Measurements from ENCODE around the gene MTARC2. TPM values are rescaled to one million over a fixed set of nuclear protein-coding genes. Genes with fewer than 3 reads are reported as not detected.

MTARC2 gene
- total RNA-seq, 1 donor from 2014 or later: 56.6 TPM

DNA sequence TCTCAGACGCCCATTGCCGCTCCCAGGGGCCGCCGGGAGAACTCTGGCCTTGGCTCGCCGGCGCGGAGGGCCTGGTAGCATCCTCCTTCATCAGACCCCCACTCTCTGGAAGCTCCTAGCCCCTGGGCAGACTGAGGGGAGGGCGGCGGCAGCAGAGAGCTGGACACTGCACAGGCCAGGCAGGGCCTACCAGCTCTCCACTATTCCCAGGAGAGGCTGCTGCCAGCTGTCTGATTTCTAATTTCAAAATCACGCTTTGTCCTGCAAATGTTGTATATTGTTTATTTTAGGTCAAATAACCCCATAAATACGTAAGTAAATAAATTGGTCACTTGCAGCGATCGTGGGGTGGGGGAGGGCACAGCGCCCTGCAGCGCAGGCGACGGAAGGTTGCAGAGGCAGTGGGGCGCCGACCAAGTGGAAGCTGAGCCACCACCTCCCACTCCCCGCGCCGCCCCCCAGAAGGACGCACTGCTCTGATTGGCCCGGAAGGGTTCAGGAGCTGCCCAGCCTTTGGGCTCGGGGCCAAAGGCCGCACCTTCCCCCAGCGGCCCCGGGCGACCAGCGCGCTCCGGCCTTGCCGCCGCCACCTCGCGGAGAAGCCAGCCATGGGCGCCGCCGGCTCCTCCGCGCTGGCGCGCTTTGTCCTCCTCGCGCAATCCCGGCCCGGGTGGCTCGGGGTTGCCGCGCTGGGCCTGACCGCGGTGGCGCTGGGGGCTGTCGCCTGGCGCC, 38.4 kb downstream of the MTARC2 start, which contains the start of gene MTARC1:
TSS of gene MTARC1 (plus strand) at position 577 of the 732 bp plus-strand sequence. CDS start at position 609, 32 bp downstream.
- no peaks in the 10 kb centered on the region for H3K27me3 ChIP-seq (ENCODE audit: low read depth)
- peaks cover 46% of the 10 kb centered on the region for H3K4me1 ChIP-seq
- peak; percentile 12 for TF ChIP-seq CTCF (IDR thresholded peaks at IDR 0.05)
- intact Hi-C loops (cut with DNase I): no loop called here
- ATAC-seq (peak; percentile 78 to 83), DNase-seq (peak; percentile 82)
- peak within 1 kb of the TSS; percentile 78 for H3K27ac ChIP-seq
- peaks cover 29% of the 10 kb centered on the region for H3K36me3 ChIP-seq
- no peaks in the 10 kb centered on the region for H3K9me3 ChIP-seq
- peak within 1 kb of the TSS; percentile 61 for H3K4me3 ChIP-seq

DNA sequence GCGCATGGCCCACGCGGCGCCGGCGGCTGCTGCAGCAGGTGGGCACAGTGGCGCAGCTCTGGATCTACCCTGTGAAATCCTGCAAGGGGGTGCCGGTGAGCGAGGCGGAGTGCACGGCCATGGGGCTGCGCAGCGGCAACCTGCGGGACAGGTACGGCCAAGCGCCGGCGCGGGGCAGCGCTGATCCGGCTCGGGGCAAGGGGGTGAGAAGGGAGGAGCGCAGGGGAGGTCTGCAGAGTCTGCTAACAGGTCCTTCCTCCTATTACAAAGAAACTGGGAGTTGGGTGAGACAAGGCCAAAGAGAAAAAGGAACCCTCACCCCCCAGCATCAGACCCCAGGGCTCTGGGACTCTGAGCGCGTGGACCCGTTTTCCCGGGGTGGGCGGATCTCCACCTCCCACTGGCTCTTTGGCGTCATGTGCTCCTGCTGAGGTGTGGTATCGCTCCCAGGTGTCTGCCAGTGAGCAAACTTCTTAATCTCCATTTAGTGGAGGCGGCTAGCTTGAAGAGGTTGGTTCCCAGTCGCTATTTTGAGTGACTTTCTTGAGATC, 39.0 kb downstream of the MTARC2 start:
- H3K4me3 ChIP-seq: peak overlapping the region; percentile 61
- ATAC-seq (peak; percentile 86 to 88), DNase-seq (peak; percentile 73)
- intact Hi-C loops (cut with DNase I): no loop called here
- no peak for TF ChIP-seq CTCF (IDR thresholded peaks at IDR 0.05)
- peaks cover 23% of the 10 kb centered on the region for H3K36me3 ChIP-seq
- H3K27me3 ChIP-seq (ENCODE audit: low read depth): no peaks in the 10 kb centered on the region
- H3K4me1 ChIP-seq: peaks cover 53% of the 10 kb centered on the region
- no peaks in the 10 kb centered on the region for H3K9me3 ChIP-seq
- peak overlapping the region; percentile 78 for H3K27ac ChIP-seq

DNA sequence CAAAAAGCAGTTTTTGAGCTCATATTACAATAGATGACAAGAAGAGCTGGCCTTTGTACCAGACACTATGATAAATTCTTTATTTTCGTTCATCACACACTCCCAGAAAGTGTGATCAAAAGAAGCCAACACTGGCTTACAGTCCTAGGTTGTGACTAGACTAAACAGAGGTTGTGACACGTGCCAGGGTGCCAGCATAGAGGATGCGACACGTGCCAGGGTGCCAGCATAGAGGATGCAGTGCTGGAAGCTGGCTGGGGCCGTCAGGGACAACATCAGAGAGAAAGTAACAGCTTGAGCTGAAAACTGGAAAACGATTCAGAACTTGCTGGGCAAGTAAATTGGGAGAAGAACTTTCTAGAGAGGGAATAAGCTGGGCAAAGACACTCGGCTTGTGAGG, 40.8 kb downstream of the MTARC2 start:
- no peak for DNase-seq
- peaks cover 56% of the 10 kb centered on the region for H3K4me1 ChIP-seq
- TF ChIP-seq CTCF (IDR thresholded peaks at IDR 0.05): no peak
- intact Hi-C loops (cut with DNase I): no loop called here
- H3K27me3 ChIP-seq (ENCODE audit: low read depth): no peaks in the 10 kb centered on the region
- ATAC-seq: no peak
- no peaks in the 10 kb centered on the region for H3K9me3 ChIP-seq
- H3K36me3 ChIP-seq: peaks cover 6% of the 10 kb centered on the region
- no peak overlapping the region for H3K4me3 ChIP-seq
- peak overlapping the region; percentile 78 for H3K27ac ChIP-seq

DNA sequence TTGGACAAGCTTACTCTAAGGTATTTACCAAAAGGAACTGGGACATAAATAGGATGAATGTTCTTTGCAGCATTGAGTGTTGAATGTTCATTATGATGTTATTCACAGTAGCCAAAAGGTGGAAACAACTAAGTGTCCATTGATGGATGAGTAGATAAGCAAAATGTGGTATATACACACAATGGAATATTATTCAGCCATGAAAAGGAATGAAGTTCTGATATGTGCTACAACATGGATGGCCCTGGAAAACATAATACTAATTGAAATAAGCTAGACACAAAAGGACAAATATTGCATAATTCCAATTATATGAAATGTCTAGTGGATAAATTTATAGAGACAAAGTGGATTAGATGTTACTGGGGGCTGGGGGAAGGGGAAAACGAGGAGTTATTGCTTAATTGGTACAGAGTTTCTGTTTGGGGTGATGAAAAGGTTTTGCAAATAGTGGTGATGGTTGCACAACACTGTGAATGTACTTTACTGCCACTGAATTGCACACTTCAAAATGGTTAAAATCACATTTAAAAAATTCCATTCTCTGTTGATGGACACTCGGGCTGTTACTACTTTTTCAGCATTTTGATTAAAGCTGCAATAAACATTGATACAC, 41.5 kb downstream of the MTARC2 start:
- Histone ChIP-seq H3K9me3 (no peaks in the 10 kb centered on the region), H3K36me3 (no peaks in the 10 kb centered on the region), H3K27me3 (ENCODE audit: low read depth) (no peaks in the 10 kb centered on the region), H3K27ac (no peak overlapping the region), H3K4me3 (no peak overlapping the region), H3K4me1 (peaks cover 56% of the 10 kb centered on the region)
- intact Hi-C loops (cut with DNase I): no loop called here
- TF ChIP-seq CTCF (IDR thresholded peaks at IDR 0.05): no peak
- peak in 1 of 2 donors; percentile 20 for ATAC-seq
- DNase-seq: no peak

GRCh38 chr1:220791285-220791684, 43.2 kb downstream of the MTARC2 start:
- Histone ChIP-seq H3K27me3 (ENCODE audit: low read depth) (no peaks in the 10 kb centered on the region), H3K4me3 (no peak overlapping the region), H3K9me3 (no peaks in the 10 kb centered on the region), H3K4me1 (peaks cover 50% of the 10 kb centered on the region), H3K36me3 (no peaks in the 10 kb centered on the region), H3K27ac (peak overlapping the region; percentile 42)
- intact Hi-C loops (cut with DNase I): no loop called here
- DNase-seq (no peak), ATAC-seq (no peak)
- no peak for TF ChIP-seq CTCF (IDR thresholded peaks at IDR 0.05)

All from lower lobe of right lung (tissue), 2 donors.